Caco-2 (cell line): ENCODE measurements around the gene GREM1. TPM values are rescaled to one million over a fixed set of nuclear protein-coding genes. Genes with fewer than 3 reads are reported as not detected.

Experiments
- BruUV-seq: library from RNA; stranded (reverse); fragments of 400-500 nt; replicated peaks from 2 replicates; lab custom pipeline; 2021; lab: Mats Ljungman, UMichigan
- CTCF ChIA-PET: fragments of 300-600 bp; sonication (Branson Sonifier 250); formaldehyde crosslinking; loops from one replicate; lab custom pipeline; 2022; ENCODE audit warnings: antibody characterized with exemption; lab: Charles Lee
- POLR2A ChIA-PET: fragments of 300-600 bp; sonication (Branson Sonifier 250); formaldehyde crosslinking; loops from one replicate; lab custom pipeline; 2022; ENCODE audit warnings: antibody characterized with exemption; lab: Charles Lee
- DNase-seq, 2 experiments: peaks; one replicate each; pipeline versions ENCODE4 v3.0.0 to v3.0.0-alpha.2; 2020 to 2022
- H3K27me3 ChIP-seq: replicated peaks from 2 replicates; pipeline ENCODE4 v1.6.0; 2011; ENCODE audit warnings: low read length; ENCODE audit not compliant: control insufficient read depth, insufficient read depth
- H3K36me3 ChIP-seq: 2 replicates; pipeline ENCODE4 v1.5.1; 2011; ENCODE audit warnings: low read length; ENCODE audit not compliant: control insufficient read depth, insufficient read depth
- H3K4me1 ChIP-seq: fragments of 250-450 bp; sonication (Bioruptor Pico); 2 replicates; pipeline ENCODE4 v1.5.1; 2020; ENCODE audit warnings: mild to moderate bottlenecking
- H3K4me3 ChIP-seq: 2 replicates; pipeline ENCODE4 v1.5.1; 2011; ENCODE audit warnings: low read depth, mild to moderate bottlenecking, control low read depth, low read length
- H3K9me3 ChIP-seq: fragments of 250-450 bp; sonication (Bioruptor Pico); 2 replicates; pipeline ENCODE4 v1.5.1; 2020; ENCODE audit warnings: mild to moderate bottlenecking, moderate library complexity
- H3K27ac Mint-ChIP-seq: one replicate; pipeline ENCODE4 v1.8.0; 2022; ENCODE audit warnings: mixed read lengths; ENCODE audit not compliant: unreplicated experiment
- H3K27me3 Mint-ChIP-seq: one replicate; pipeline ENCODE4 v1.8.0; 2022; ENCODE audit warnings: mixed read lengths; ENCODE audit not compliant: insufficient read depth, unreplicated experiment
- H3K36me3 Mint-ChIP-seq: one replicate; pipeline ENCODE4 v1.8.0; 2022; ENCODE audit warnings: mild to moderate bottlenecking, mixed read lengths; ENCODE audit not compliant: insufficient read depth, unreplicated experiment
- H3K4me1 Mint-ChIP-seq: one replicate; pipeline ENCODE4 v1.8.0; 2022; ENCODE audit warnings: low read depth, mixed read lengths; ENCODE audit not compliant: unreplicated experiment
- H3K4me3 Mint-ChIP-seq: one replicate; pipeline ENCODE4 v1.8.0; 2022; ENCODE audit warnings: mild to moderate bottlenecking, moderate library complexity, mixed read lengths; ENCODE audit not compliant: unreplicated experiment
- H3K9me3 Mint-ChIP-seq: one replicate; pipeline ENCODE4 v1.8.0; 2022; ENCODE audit warnings: mixed read lengths; ENCODE audit not compliant: unreplicated experiment
- CTCF ChIP-seq, 2 experiments: fragments of 200-600 bp in 1 of 2; IDR thresholded peaks; 1 replicate in 1 of 2; 2 replicates in 1 of 2; pipeline versions ENCODE4 v1.5.1 to v1.8.0; 2011 to 2022; ENCODE audit warnings: antibody characterized with exemption in 1 of 2, control low read depth in 1 of 2, inconsistent platforms in 1 of 2, low read depth in 1 of 2, low read length in 1 of 2, mild to moderate bottlenecking in 1 of 2, moderate library complexity in 1 of 2; ENCODE audit not compliant: insufficient read depth in 1 of 2, severe bottlenecking in 1 of 2, unreplicated experiment in 1 of 2
- intact Hi-C: fragments of 100-400 bp; cut with micrococcal nuclease; formaldehyde crosslinking; loops from one replicate; pipeline ENCODE4 v1.10.0; 2022; ENCODE audit not compliant: unreplicated experiment
- total RNA-seq: library from RNA; stranded (reverse); gene quantifications from 2 replicates; pipeline ENCODE4 v1.2.3, GENCODE V29; 2022

Gene GREM1
- total RNA-seq, 1 experiment from 2014 or later: 0.54 TPM

DNA sequence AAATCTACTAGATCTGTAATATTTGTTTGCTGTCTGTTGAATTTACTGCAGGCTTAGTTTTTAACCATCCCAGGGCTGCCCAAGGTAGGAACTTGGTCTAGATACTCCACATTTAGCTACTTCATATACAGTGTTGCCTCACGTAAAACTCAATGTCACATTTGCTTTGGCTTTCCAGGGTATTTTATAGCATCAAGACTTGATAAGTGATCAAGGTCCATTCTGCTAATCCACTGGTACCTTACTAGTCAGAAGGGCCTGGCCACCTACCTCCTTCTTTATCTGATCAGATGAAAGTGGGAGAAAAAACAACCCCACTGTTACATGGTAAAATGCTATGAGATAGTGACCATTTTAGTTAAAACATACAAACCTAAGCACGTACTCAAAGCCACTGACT, 25.5 kb upstream of the GREM1 start:
- ChIA-PET POLR2A (no interaction called here), CTCF (no interaction called here)
- no peaks in the 10 kb centered on the region for H3K27me3 ChIP-seq
- H3K36me3 ChIP-seq: no peaks in the 10 kb centered on the region
- no peak overlapping the region for H3K4me3 ChIP-seq
- H3K4me1 ChIP-seq: no peaks in the 10 kb centered on the region
- Mint-ChIP-seq H3K4me3 (no peak overlapping the region), H3K4me1 (no peaks in the 10 kb centered on the region), H3K27ac (no peak overlapping the region), H3K27me3 (no peaks in the 10 kb centered on the region), H3K9me3 (no peaks in the 10 kb centered on the region), H3K36me3 (no peaks in the 10 kb centered on the region)
- no peak for TF ChIP-seq CTCF (IDR thresholded peaks at IDR 0.05; ENCODE audit: insufficient read depth in 1 of 2, low read depth in 1 of 2, low read length in 1 of 2, severe bottlenecking in 1 of 2, unreplicated experiment in 1 of 2)
- H3K9me3 ChIP-seq: no peaks in the 10 kb centered on the region
- intact Hi-C loops: no loop called here
- DNase-seq: no peak
- BruUV-seq: no TSS peak

DNA sequence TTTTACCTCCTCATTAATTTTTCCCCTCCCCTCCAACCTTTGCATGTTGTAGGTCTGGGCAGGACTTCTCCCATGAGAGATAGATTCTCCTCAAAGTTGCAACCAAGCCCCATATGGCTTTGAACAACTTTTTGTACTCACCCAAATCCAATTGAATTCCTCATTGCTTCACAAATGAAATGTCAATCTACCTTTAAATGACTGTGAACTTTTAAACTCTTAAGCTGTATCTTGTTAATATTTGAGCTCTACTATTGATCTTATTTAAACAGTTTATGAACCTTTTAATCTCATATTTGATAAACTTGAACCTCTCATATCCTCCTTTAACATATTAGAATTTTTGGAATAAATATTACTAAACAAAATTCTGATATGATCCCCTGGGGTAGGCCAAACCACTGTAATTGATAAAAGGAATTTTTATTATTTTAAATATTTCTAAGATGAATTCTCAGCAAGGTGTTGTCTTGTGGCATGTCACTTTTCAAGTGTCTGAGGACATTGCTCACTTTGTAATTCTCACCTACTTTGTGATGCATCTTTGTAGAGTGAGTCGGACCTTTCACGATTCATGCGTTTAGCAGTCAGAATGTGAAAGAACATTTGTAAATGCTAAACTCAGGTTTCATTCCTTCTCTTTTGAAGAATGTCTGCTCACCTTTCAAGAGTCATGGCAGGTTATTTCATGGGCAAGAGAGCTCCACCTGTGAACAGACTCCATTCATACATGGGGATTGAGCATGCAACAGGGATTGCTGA, 23.4 kb upstream of the GREM1 start:
- no peak for DNase-seq
- Mint-ChIP-seq H3K9me3 (no peaks in the 10 kb centered on the region), H3K27ac (no peak overlapping the region), H3K4me1 (no peaks in the 10 kb centered on the region), H3K4me3 (no peak overlapping the region), H3K36me3 (no peaks in the 10 kb centered on the region), H3K27me3 (no peaks in the 10 kb centered on the region)
- no peaks in the 10 kb centered on the region for H3K4me1 ChIP-seq
- TF ChIP-seq CTCF (IDR thresholded peaks at IDR 0.05; ENCODE audit: insufficient read depth in 1 of 2, low read depth in 1 of 2, low read length in 1 of 2, severe bottlenecking in 1 of 2, unreplicated experiment in 1 of 2): no peak
- no peaks in the 10 kb centered on the region for H3K27me3 ChIP-seq
- BruUV-seq: no TSS peak
- no peak overlapping the region for H3K4me3 ChIP-seq
- H3K36me3 ChIP-seq: no peaks in the 10 kb centered on the region
- intact Hi-C loops: no loop called here
- ChIA-PET POLR2A (no interaction called here), CTCF (no interaction called here)
- no peaks in the 10 kb centered on the region for H3K9me3 ChIP-seq

- intact Hi-C loops: no loop called here
These were observed 18.9 kb upstream of the GREM1 start for GRCh38 chr15:32698773-32699390.

More at GRCh38 chr15:32698773-32699390, 18.9 kb upstream of the GREM1 start:
- H3K4me3 ChIP-seq: no peak overlapping the region
- no peaks in the 10 kb centered on the region for H3K9me3 Mint-ChIP-seq
- TF ChIP-seq CTCF (IDR thresholded peaks at IDR 0.05; ENCODE audit: insufficient read depth in 1 of 2, low read depth in 1 of 2, low read length in 1 of 2, severe bottlenecking in 1 of 2, unreplicated experiment in 1 of 2): no peak
- no TSS peak for BruUV-seq
- ChIA-PET POLR2A (no interaction called here), CTCF (no interaction called here)
- no peaks in the 10 kb centered on the region for H3K27me3 Mint-ChIP-seq
- DNase-seq: no peak
- H3K36me3 ChIP-seq: no peaks in the 10 kb centered on the region
- no peak overlapping the region for H3K4me3 Mint-ChIP-seq
- no peaks in the 10 kb centered on the region for H3K9me3 ChIP-seq
- peaks cover 11% of the 10 kb centered on the region for H3K4me1 ChIP-seq
- H3K36me3 Mint-ChIP-seq: no peaks in the 10 kb centered on the region
- no peaks in the 10 kb centered on the region for H3K4me1 Mint-ChIP-seq
- no peak overlapping the region for H3K27ac Mint-ChIP-seq
- H3K27me3 ChIP-seq: no peaks in the 10 kb centered on the region
